Memory B cell (primary cell): ENCODE measurements around the gene GPR155.

Experiments
- ATAC-seq: fragments of 150-1000 bp; cut with Tn5 transposase; 2 replicates; pipeline ENCODE4 v1.10.0; 2021; ENCODE audit warnings: low read depth, mild to moderate bottlenecking, moderate library complexity
- DNase-seq, 2 donors: peaks; one replicate each; pipeline ENCODE4 v3.0.0; 2022; ENCODE audit warnings: low spot score in 2 of 2
- H3K27ac Mint-ChIP-seq: one replicate; pipeline ENCODE4 v1.8.0; 2022; ENCODE audit warnings: mild to moderate bottlenecking, moderate library complexity, mixed read lengths
- H3K27me3 Mint-ChIP-seq: one replicate; pipeline ENCODE4 v1.8.0; 2022; ENCODE audit warnings: mixed read lengths
- H3K36me3 Mint-ChIP-seq: one replicate; pipeline ENCODE4 v1.8.0; 2022; ENCODE audit warnings: mild to moderate bottlenecking, mixed read lengths
- H3K4me1 Mint-ChIP-seq: one replicate; pipeline ENCODE4 v1.8.0; 2022; ENCODE audit warnings: mixed read lengths
- H3K4me3 Mint-ChIP-seq: one replicate; pipeline ENCODE4 v1.8.0; 2022; ENCODE audit warnings: mild to moderate bottlenecking, moderate library complexity, mixed read lengths
- H3K9me3 Mint-ChIP-seq: one replicate; pipeline ENCODE4 v1.8.0; 2022; ENCODE audit warnings: mixed read lengths

Gene GPR155

GRCh38 chr2:174482854-174483253 is 4.0 kb downstream of the GPR155 start:
- no peak overlapping the region for H3K4me3 Mint-ChIP-seq
- no peaks in the 10 kb centered on the region for H3K9me3 Mint-ChIP-seq
- peaks cover 8% of the 10 kb centered on the region for H3K4me1 Mint-ChIP-seq
- H3K36me3 Mint-ChIP-seq = no peaks in the 10 kb centered on the region
- H3K27ac Mint-ChIP-seq = no peak overlapping the region
- DNase-seq = no peak
- ATAC-seq = no peak
- H3K27me3 Mint-ChIP-seq = peaks cover 1% of the 10 kb centered on the region

- Mint-ChIP-seq H3K4me1 (peaks cover 7% of the 10 kb centered on the region), H3K27me3 (no peaks in the 10 kb centered on the region), H3K4me3 (no peak overlapping the region), H3K27ac (no peak overlapping the region), H3K36me3 (no peaks in the 10 kb centered on the region), H3K9me3 (no peaks in the 10 kb centered on the region)
- DNase-seq (no peak), ATAC-seq (no peak)
Measured at GRCh38 chr2:174477759-174478158, 9.1 kb downstream of the GPR155 start.

DNA sequence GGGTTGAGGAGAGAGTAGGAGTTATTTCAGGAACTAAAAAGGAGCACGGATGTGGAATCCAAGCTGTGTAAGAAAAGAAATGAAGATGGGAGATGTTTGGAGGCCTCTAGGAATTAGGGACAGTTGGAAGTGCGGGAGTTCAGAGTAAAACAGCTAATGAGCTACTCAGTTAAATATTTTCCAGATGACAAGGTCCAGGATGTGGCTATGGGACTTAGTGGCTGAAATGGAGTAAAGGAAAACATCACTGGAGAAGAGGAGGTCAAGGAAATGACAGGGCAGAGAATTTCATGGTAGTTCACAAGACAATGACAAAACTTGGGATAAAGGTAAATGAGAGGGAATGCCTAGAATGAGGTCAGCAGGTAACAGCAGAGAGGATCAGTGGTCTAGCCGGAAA is 13.0 kb downstream of the GPR155 start:
- Mint-ChIP-seq H3K27ac (no peak overlapping the region), H3K9me3 (no peaks in the 10 kb centered on the region), H3K36me3 (no peaks in the 10 kb centered on the region), H3K4me1 (peaks cover 7% of the 10 kb centered on the region), H3K4me3 (no peak overlapping the region), H3K27me3 (no peaks in the 10 kb centered on the region)
- ATAC-seq (no peak), DNase-seq (no peak)

DNA sequence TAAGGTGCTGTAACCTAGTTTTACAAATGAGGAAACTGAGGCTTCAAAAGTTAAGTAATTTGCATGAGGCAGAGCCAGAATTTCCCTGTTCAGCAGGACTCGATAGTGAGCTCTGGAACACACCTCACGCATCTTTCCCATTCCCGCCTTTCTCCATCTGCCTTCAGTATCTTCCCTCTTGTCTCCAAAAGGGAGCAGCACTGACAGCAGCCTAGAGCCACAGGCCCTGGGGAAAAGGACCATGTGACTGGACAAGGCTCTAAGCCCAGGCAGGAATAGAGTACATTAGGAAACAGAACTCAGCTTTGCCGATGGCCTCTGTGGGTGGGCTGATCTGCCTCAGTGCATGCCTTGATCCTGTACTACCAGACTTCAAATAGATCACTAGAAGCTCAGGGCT is 21.5 kb downstream of the GPR155 start:
- DNase-seq (no peak), ATAC-seq (no peak)
- no peak overlapping the region for H3K4me3 Mint-ChIP-seq
- H3K27me3 Mint-ChIP-seq = peaks cover 1% of the 10 kb centered on the region
- no peaks in the 10 kb centered on the region for H3K9me3 Mint-ChIP-seq
- no peaks in the 10 kb centered on the region for H3K36me3 Mint-ChIP-seq
- H3K4me1 Mint-ChIP-seq = no peaks in the 10 kb centered on the region
- H3K27ac Mint-ChIP-seq = no peak overlapping the region

DNA sequence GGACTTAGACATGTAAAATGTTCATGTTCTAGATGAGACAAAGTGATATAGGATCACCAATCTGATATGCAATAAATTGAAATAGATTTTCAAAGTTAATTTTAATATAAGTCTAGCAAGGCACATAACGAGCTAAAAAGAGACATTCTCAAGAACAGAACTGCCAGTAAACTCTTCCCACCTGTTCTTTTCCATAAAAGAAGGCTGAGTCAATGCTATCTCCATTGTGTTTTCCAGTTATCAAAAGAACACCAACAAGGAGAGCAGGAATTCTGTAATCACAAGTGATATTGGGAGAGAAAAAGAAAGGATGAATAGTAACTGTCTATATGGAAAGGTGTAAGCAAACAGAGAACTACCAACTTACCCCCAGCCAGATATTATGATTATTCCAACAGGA is 25.6 kb downstream of the GPR155 start:
- no peak for ATAC-seq
- H3K36me3 Mint-ChIP-seq = no peaks in the 10 kb centered on the region
- DNase-seq = no peak
- no peaks in the 10 kb centered on the region for H3K27me3 Mint-ChIP-seq
- no peaks in the 10 kb centered on the region for H3K9me3 Mint-ChIP-seq
- no peak overlapping the region for H3K4me3 Mint-ChIP-seq
- H3K27ac Mint-ChIP-seq = no peak overlapping the region
- no peaks in the 10 kb centered on the region for H3K4me1 Mint-ChIP-seq

DNA sequence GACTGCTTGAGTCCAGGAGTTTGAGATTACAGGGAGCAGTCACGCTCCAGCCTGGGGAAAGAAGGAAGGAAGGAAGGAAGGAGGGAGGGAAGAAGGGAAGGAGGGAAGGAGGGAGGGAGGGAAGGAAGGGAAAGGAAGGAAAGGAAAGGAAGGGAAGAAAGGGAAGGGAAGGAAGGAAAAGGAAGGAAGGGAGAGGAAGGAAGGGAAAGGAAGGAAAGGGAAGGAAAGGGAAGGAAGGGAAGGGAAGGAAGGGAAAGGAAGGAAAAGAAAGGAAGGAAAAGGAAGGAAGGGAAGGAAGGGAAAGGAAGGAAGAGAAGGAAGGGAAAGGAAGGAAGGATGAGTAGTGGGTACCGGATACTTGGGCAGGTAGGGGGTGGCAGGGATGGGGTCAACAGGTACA is 32.3 kb downstream of the GPR155 start:
- Mint-ChIP-seq H3K9me3 (no peaks in the 10 kb centered on the region), H3K27ac (no peak overlapping the region), H3K4me1 (peaks cover 4% of the 10 kb centered on the region), H3K4me3 (no peak overlapping the region), H3K27me3 (no peaks in the 10 kb centered on the region), H3K36me3 (peaks cover 2% of the 10 kb centered on the region)
- ATAC-seq (no peak), DNase-seq (no peak)

- H3K9me3 Mint-ChIP-seq = no peaks in the 10 kb centered on the region
- peaks cover 11% of the 10 kb centered on the region for H3K4me1 Mint-ChIP-seq
- H3K36me3 Mint-ChIP-seq = peaks cover 5% of the 10 kb centered on the region
- H3K27me3 Mint-ChIP-seq = no peaks in the 10 kb centered on the region
- H3K27ac Mint-ChIP-seq = no peak overlapping the region
- DNase-seq (no peak), ATAC-seq (peak; percentile 44)
- peak overlapping the region; percentile 15 for H3K4me3 Mint-ChIP-seq
Measured at GRCh38 chr2:174450021-174450816, 36.6 kb downstream of the GPR155 start.

- H3K9me3 Mint-ChIP-seq = no peaks in the 10 kb centered on the region
- H3K4me3 Mint-ChIP-seq = no peak overlapping the region
- H3K27me3 Mint-ChIP-seq = no peaks in the 10 kb centered on the region
- H3K36me3 Mint-ChIP-seq = peaks cover 5% of the 10 kb centered on the region
- no peak overlapping the region for H3K27ac Mint-ChIP-seq
- no peak for DNase-seq
- ATAC-seq = no peak
- peaks cover 11% of the 10 kb centered on the region for H3K4me1 Mint-ChIP-seq
Measured at GRCh38 chr2:174449033-174449432, 37.8 kb downstream of the GPR155 start.

- no peak overlapping the region for H3K27ac Mint-ChIP-seq
- ATAC-seq = no peak
- H3K9me3 Mint-ChIP-seq = no peaks in the 10 kb centered on the region
- H3K27me3 Mint-ChIP-seq = no peaks in the 10 kb centered on the region
- peaks cover 11% of the 10 kb centered on the region for H3K4me1 Mint-ChIP-seq
- peaks cover 3% of the 10 kb centered on the region for H3K36me3 Mint-ChIP-seq
- DNase-seq = no peak
- no peak overlapping the region for H3K4me3 Mint-ChIP-seq
Measured at GRCh38 chr2:174446531-174446930, 40.3 kb downstream of the GPR155 start.

DNA sequence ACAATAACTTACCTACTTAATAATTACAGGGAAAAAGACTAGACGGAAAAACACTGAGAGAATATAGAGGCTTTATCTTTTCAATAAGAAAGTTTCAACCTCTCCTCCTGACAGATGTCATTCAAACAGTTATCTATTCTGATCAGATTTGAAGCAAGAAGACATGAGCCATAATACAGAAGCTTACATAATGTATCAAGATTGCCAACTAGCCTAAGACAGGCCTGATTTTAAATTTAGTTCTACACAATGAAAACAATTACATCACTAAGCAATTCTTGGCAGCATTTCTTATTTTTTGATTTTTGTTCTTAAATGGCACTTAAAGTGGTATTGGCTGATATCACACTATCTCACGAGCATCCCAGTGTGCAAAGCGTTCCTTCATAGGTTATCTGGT is 41.6 kb downstream of the GPR155 start:
- Mint-ChIP-seq H3K4me1 (peaks cover 9% of the 10 kb centered on the region), H3K36me3 (peaks cover 3% of the 10 kb centered on the region), H3K27ac (no peak overlapping the region), H3K27me3 (no peaks in the 10 kb centered on the region), H3K9me3 (no peaks in the 10 kb centered on the region), H3K4me3 (no peak overlapping the region)
- ATAC-seq (no peak), DNase-seq (no peak)

GRCh38 chr2:174444761-174445160 is 42.1 kb downstream of the GPR155 start:
- peaks cover 6% of the 10 kb centered on the region for H3K4me1 Mint-ChIP-seq
- H3K36me3 Mint-ChIP-seq = peaks cover 3% of the 10 kb centered on the region
- no peaks in the 10 kb centered on the region for H3K9me3 Mint-ChIP-seq
- DNase-seq = no peak
- no peaks in the 10 kb centered on the region for H3K27me3 Mint-ChIP-seq
- no peak overlapping the region for H3K27ac Mint-ChIP-seq
- H3K4me3 Mint-ChIP-seq = no peak overlapping the region
- ATAC-seq = no peak

DNA sequence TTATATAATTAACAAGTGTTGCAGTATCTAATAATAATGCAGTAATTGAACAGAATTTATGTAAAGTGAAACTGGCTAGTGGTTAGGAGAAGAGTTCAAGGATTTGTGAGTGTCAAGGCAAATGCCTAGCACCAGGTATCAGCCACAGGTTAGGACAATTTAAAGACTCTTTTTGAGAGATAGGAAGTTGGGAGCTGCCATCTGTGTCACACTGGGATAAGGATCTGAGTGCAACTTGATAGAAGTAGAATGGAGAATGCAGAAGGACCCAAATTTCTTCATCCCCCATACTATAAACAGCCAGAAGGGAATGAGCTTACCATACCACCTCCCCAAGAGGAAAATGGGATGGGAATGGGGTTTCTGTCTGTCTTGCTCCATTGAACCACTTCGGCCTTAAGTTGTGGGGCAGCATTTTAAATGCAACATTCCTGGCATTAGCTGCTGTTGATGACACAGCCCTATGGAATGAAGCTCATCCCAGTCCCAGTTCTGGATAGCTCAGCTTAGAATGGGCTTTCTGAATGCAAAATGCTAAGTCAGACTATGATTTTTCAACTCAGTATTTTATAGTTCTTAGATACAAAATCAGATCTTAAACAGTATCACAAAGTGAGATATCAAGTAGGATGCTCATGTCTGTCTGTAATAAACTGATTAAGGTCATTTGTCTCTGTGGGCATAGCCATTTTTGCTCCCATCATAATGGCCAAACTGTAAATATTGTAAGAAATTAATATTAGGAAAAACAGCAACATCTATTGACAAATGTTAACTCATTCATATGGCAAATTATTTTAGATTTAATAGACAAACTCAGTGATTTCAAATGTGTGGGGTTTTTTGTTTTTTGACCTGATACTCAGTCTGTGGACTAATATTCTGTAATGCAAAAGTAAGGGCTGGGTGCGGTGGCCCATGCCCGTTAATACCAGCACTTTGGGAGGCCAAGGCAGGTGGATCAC is 44.0 kb downstream of the GPR155 start:
- no peaks in the 10 kb centered on the region for H3K4me1 Mint-ChIP-seq

DNA sequence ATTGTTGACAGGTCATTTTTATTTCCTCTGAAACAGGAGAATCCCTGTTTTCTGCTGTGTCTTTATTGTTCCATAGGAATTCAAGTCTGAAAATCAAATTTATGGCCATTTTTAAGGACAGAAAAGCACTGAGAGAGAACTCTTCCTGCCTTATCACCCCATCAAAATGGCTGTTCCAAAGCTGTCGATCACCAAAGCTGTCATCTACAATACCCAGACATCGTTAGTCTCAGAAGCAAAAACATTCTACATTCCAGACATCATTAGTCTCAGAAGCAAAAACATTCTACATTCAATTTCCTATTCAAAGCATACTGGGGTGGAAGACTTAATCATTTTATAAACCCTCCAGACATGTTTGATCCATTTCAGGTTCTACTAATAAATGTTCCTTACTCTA is 46.9 kb downstream of the GPR155 start:
- peaks cover 2% of the 10 kb centered on the region for H3K36me3 Mint-ChIP-seq

More for the DNA sequence above, 44.0 kb downstream of the GPR155 start:
- H3K27me3 Mint-ChIP-seq = no peaks in the 10 kb centered on the region
- no peaks in the 10 kb centered on the region for H3K9me3 Mint-ChIP-seq
- no peak overlapping the region for H3K27ac Mint-ChIP-seq
- DNase-seq = no peak
- no peaks in the 10 kb centered on the region for H3K36me3 Mint-ChIP-seq
- ATAC-seq = no peak
- no peak overlapping the region for H3K4me3 Mint-ChIP-seq

GRCh38 chr2:174439323-174439722 is 47.5 kb downstream of the GPR155 start:
- ATAC-seq (no peak), DNase-seq (no peak)
- Mint-ChIP-seq H3K36me3 (peaks cover 2% of the 10 kb centered on the region), H3K4me3 (no peak overlapping the region), H3K9me3 (no peaks in the 10 kb centered on the region), H3K4me1 (no peaks in the 10 kb centered on the region), H3K27ac (no peak overlapping the region), H3K27me3 (no peaks in the 10 kb centered on the region)

More for the DNA sequence above, 46.9 kb downstream of the GPR155 start:
- H3K9me3 Mint-ChIP-seq = no peaks in the 10 kb centered on the region
- H3K4me1 Mint-ChIP-seq = no peaks in the 10 kb centered on the region
- no peak for ATAC-seq
- no peak overlapping the region for H3K27ac Mint-ChIP-seq
- no peak overlapping the region for H3K4me3 Mint-ChIP-seq
- no peaks in the 10 kb centered on the region for H3K27me3 Mint-ChIP-seq
- no peak for DNase-seq
